Frontal cortex (tissue), 4 donors: ENCODE data around the gene SIGLEC8. TPM values are rescaled to one million over a fixed set of nuclear protein-coding genes. Genes with fewer than 3 reads are reported as not detected.
"Not testable (repeated sequence)": the region's sequence is repeated elsewhere in the genome, so short reads cannot be mapped to it uniquely, and the experiment has no call there.

ENCODE experiments used
- DNase-seq, 2 donors: peaks; one replicate each; pipeline ENCODE4 v3.0.0; 2012; ENCODE audit warnings: low spot score in 2 of 2
- FAIRE-seq: peaks from 2 replicates; lab custom pipeline; 2012; peaks lifted over from hg19 to GRCh38; lab: Jason Lieb, UNC
- total RNA-seq: library from RNA; depleted of rRNA; stranded (reverse); fragments of >200 nt; gene quantifications from one replicate; pipeline ENCODE4 v1.2.3, GENCODE V29; 2014
- donor health status: control.
- donor health status: control.
- donor health status: control.

Gene SIGLEC8
- 0.82 TPM for total RNA-seq

- FAIRE-seq (no peak), DNase-seq (no peak)
These were observed at the start of gene SIGLEC8 for GRCh38 chr19:51458051-51458645. Gene SIGLEC8 (minus strand): TSS chr19:51458454. CDS start chr19:51458387, 67 bp downstream.

GRCh38 chr19:51507640-51508058, 49.4 kb upstream of the SIGLEC8 start:
- FAIRE-seq (no peak), DNase-seq (no peak)

GRCh38 chr19:51507192-51507591, 48.9 kb upstream of the SIGLEC8 start:
- FAIRE-seq = no peak

GRCh38 chr19:51505904-51506303, 47.6 kb upstream of the SIGLEC8 start:
- no peak for DNase-seq
- FAIRE-seq = no peak

More at GRCh38 chr19:51507192-51507591, 48.9 kb upstream of the SIGLEC8 start:
- no peak for DNase-seq

- FAIRE-seq (no peak), DNase-seq (no peak)
These were observed 45.6 kb upstream of the SIGLEC8 start for GRCh38 chr19:51503896-51504295.

- FAIRE-seq (no peak), DNase-seq (no peak)
These were observed 45.1 kb upstream of the SIGLEC8 start for GRCh38 chr19:51503286-51503817.

- no peak for FAIRE-seq
- DNase-seq = no peak
These were observed 43.5 kb upstream of the SIGLEC8 start, which contains the start of gene SIGLEC12 for GRCh38 chr19:51501594-51502263. Gene SIGLEC12 (minus strand): TSS chr19:51501800. CDS start chr19:51501733, 67 bp downstream.

- DNase-seq, FAIRE-seq: not testable (repeated sequence)
These were observed 42.7 kb upstream of the SIGLEC8 start for GRCh38 chr19:51500931-51501330.

- no peak for DNase-seq
- FAIRE-seq = no peak
These were observed 39.4 kb upstream of the SIGLEC8 start for GRCh38 chr19:51497666-51498065.

- DNase-seq = no peak
- FAIRE-seq = no peak
These were observed 35.5 kb upstream of the SIGLEC8 start for GRCh38 chr19:51493776-51494175.

GRCh38 chr19:51491586-51491985, 33.3 kb upstream of the SIGLEC8 start:
- FAIRE-seq = no peak
- no peak for DNase-seq

- no peak for DNase-seq
- FAIRE-seq = no peak
These were observed 32.4 kb upstream of the SIGLEC8 start for GRCh38 chr19:51490676-51491075.

GRCh38 chr19:51489113-51489512, 30.9 kb upstream of the SIGLEC8 start:
- no peak for FAIRE-seq

GRCh38 chr19:51488491-51488890, 30.2 kb upstream of the SIGLEC8 start:
- FAIRE-seq (no peak), DNase-seq (no peak)

More at GRCh38 chr19:51489113-51489512, 30.9 kb upstream of the SIGLEC8 start:
- no peak for DNase-seq

GRCh38 chr19:51485960-51486660, 27.9 kb upstream of the SIGLEC8 start:
- FAIRE-seq (no peak), DNase-seq (no peak)

GRCh38 chr19:51480590-51480989, 22.3 kb upstream of the SIGLEC8 start:
- no peak for DNase-seq
- no peak for FAIRE-seq

- no peak for FAIRE-seq
- no peak for DNase-seq
These were observed 21.5 kb upstream of the SIGLEC8 start for GRCh38 chr19:51479531-51480331.

- FAIRE-seq (no peak), DNase-seq (no peak)
These were observed 20.4 kb upstream of the SIGLEC8 start, which contains the start of gene CEACAM18 for GRCh38 chr19:51478381-51479234. Gene CEACAM18 (plus strand): TSS chr19:51478539.

GRCh38 chr19:51477344-51477743, 19.1 kb upstream of the SIGLEC8 start:
- FAIRE-seq (no peak), DNase-seq (no peak)
